ENCODE results near the gene LRRC63.

DNA sequence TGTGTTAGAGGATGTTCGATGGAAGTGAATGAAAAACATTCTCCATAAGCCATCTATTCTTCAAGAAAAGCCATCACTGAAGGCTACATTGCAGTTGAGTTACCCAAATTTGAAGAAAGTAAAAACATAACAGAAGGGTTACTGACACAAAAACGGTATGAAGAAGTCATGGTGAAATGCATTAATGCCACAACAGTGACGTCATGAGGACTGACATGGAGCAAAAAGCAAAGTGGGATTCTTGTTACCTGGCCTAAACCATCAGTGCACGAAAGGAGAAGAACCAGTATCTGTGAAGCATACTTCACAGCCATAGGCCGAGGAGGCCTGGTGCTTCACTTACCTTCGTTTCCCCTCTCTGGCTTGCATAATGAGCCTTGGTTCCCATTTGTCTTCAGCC, 58.7 kb downstream of the LRRC63 start:
- TF ChIP-seq, protein P1, sequence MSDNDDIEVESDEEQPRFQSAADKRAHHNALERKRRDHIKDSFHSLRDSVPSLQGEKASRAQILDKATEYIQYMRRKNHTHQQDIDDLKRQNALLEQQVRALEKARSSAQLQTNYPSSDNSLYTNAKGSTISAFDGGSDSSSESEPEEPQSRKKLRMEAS (IDR thresholded peaks at IDR 0.05) = no peak
- TF ChIP-seq, protein P2, sequence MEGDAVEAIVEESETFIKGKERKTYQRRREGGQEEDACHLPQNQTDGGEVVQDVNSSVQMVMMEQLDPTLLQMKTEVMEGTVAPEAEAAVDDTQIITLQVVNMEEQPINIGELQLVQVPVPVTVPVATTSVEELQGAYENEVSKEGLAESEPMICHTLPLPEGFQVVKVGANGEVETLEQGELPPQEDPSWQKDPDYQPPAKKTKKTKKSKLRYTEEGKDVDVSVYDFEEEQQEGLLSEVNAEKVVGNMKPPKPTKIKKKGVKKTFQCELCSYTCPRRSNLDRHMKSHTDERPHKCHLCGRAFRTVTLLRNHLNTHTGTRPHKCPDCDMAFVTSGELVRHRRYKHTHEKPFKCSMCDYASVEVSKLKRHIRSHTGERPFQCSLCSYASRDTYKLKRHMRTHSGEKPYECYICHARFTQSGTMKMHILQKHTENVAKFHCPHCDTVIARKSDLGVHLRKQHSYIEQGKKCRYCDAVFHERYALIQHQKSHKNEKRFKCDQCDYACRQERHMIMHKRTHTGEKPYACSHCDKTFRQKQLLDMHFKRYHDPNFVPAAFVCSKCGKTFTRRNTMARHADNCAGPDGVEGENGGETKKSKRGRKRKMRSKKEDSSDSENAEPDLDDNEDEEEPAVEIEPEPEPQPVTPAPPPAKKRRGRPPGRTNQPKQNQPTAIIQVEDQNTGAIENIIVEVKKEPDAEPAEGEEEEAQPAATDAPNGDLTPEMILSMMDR (IDR thresholded peaks at IDR 0.05 in 2 of 3, conservative IDR thresholded peaks at IDR 0.05 in 1 of 3; ENCODE audit: borderline replicate concordance in 1 of 3, insufficient read depth in 1 of 3, low read depth in 2 of 3, low read length in 2 of 3) = no peak
- TF ChIP-seq POLR2A (IDR thresholded peaks at IDR 0.05; ENCODE audit: borderline replicate concordance, extremely low read depth, insufficient read depth, insufficient read length) (no peak), EZH2phosphoT487 (IDR thresholded peaks at IDR 0.05; ENCODE audit: borderline replicate concordance) (no peak), RAD21 (IDR thresholded peaks at IDR 0.05; ENCODE audit: low read depth) (no peak), TCF7L2 (IDR thresholded peaks at IDR 0.05; ENCODE audit: borderline replicate concordance, extremely low read depth, insufficient read depth, insufficient read length) (no peak), YY1 (IDR thresholded peaks at IDR 0.05; ENCODE audit: extremely low read depth, insufficient replicate concordance, low read depth, low read length) (no peak), POLR2AphosphoS5 (IDR thresholded peaks at IDR 0.05; ENCODE audit: low read depth, low read length) (no peak), EZH2 (IDR thresholded peaks at IDR 0.05) (no peak), EGR1 (IDR thresholded peaks at IDR 0.05; ENCODE audit: low read depth) (no peak), SIN3A (IDR thresholded peaks at IDR 0.05; ENCODE audit: low read depth) (no peak)
- TF ChIP-seq, protein P3, sequence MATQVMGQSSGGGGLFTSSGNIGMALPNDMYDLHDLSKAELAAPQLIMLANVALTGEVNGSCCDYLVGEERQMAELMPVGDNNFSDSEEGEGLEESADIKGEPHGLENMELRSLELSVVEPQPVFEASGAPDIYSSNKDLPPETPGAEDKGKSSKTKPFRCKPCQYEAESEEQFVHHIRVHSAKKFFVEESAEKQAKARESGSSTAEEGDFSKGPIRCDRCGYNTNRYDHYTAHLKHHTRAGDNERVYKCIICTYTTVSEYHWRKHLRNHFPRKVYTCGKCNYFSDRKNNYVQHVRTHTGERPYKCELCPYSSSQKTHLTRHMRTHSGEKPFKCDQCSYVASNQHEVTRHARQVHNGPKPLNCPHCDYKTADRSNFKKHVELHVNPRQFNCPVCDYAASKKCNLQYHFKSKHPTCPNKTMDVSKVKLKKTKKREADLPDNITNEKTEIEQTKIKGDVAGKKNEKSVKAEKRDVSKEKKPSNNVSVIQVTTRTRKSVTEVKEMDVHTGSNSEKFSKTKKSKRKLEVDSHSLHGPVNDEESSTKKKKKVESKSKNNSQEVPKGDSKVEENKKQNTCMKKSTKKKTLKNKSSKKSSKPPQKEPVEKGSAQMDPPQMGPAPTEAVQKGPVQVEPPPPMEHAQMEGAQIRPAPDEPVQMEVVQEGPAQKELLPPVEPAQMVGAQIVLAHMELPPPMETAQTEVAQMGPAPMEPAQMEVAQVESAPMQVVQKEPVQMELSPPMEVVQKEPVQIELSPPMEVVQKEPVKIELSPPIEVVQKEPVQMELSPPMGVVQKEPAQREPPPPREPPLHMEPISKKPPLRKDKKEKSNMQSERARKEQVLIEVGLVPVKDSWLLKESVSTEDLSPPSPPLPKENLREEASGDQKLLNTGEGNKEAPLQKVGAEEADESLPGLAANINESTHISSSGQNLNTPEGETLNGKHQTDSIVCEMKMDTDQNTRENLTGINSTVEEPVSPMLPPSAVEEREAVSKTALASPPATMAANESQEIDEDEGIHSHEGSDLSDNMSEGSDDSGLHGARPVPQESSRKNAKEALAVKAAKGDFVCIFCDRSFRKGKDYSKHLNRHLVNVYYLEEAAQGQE (IDR thresholded peaks at IDR 0.05; ENCODE audit: low read depth) = no peak
- TF ChIP-seq, protein P4, sequence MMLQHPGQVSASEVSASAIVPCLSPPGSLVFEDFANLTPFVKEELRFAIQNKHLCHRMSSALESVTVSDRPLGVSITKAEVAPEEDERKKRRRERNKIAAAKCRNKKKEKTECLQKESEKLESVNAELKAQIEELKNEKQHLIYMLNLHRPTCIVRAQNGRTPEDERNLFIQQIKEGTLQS (IDR thresholded peaks at IDR 0.05) = no peak

Data from HCT116 (cell line).